PFSK-1 (cell line): Measurements from ENCODE around the gene MBD6.

Experiments
- FOXP2 ChIP-seq: optimal IDR thresholded peaks from 2 replicates; pipeline ENCODE3; 2011; ENCODE audit warnings: borderline replicate concordance, control low read depth, inconsistent platforms; ENCODE audit not compliant: insufficient read depth; ENCODE audit errors: extremely low read length, extremely low read depth
- POLR2AphosphoS5 ChIP-seq: IDR thresholded peaks from 2 replicates; pipeline ENCODE4 v1.6.1; 2012; ENCODE audit warnings: low read depth, mild to moderate bottlenecking, control low read depth, low read length, moderate library complexity
- SIN3A ChIP-seq: IDR thresholded peaks from 2 replicates; pipeline ENCODE4 v1.6.1; 2012; ENCODE audit warnings: mild to moderate bottlenecking, low read length, moderate library complexity, borderline replicate concordance; ENCODE audit not compliant: insufficient read depth
- TAF1 ChIP-seq: IDR thresholded peaks from 2 replicates; pipeline ENCODE4 v1.6.1; 2012; ENCODE audit warnings: low read length, control low read depth, borderline replicate concordance; ENCODE audit not compliant: insufficient read depth
- TF ChIP-seq, protein P1 (sequence below), 2 experiments: IDR thresholded peaks; 2 replicates each; pipeline versions ENCODE4 v1.6.1 to v1.8.0; 2011 to 2012; ENCODE audit warnings: low read depth in 2 of 2, low read length in 2 of 2, control low read depth in 1 of 2, inconsistent platforms in 1 of 2, mild to moderate bottlenecking in 1 of 2, moderate library complexity in 1 of 2; ENCODE audit not compliant: insufficient read depth in 1 of 2

Gene MBD6

DNA sequence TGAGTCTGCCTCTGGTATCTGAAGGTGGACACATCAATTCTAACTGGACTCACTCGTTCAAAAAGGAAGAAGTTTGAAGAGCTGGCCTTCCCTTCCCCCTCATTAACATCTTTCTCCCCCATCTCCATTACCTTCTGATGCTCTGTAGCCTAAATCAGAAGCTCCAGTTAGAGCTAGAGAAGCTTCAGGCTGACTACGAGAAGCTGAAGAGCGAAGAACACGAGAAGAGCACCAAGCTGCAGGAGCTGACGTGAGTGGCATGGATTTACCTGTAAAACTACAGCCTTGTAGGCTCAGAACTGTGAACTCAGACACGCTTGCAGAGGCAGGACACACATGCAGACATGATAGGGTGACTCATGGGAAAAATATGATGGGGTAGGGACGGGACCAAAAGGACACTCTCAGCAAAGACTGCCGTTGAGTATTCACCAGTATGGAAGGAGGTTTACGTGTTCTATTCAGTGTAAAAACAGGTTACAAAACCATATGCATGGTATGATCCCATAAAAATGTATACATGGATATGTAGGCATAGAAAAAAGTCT lies 54.1 kb downstream of the MBD6 start:
- TF ChIP-seq FOXP2 (no peak), TAF1 (no peak), SIN3A (no peak), POLR2AphosphoS5 (no peak)
- TF ChIP-seq, protein P1, sequence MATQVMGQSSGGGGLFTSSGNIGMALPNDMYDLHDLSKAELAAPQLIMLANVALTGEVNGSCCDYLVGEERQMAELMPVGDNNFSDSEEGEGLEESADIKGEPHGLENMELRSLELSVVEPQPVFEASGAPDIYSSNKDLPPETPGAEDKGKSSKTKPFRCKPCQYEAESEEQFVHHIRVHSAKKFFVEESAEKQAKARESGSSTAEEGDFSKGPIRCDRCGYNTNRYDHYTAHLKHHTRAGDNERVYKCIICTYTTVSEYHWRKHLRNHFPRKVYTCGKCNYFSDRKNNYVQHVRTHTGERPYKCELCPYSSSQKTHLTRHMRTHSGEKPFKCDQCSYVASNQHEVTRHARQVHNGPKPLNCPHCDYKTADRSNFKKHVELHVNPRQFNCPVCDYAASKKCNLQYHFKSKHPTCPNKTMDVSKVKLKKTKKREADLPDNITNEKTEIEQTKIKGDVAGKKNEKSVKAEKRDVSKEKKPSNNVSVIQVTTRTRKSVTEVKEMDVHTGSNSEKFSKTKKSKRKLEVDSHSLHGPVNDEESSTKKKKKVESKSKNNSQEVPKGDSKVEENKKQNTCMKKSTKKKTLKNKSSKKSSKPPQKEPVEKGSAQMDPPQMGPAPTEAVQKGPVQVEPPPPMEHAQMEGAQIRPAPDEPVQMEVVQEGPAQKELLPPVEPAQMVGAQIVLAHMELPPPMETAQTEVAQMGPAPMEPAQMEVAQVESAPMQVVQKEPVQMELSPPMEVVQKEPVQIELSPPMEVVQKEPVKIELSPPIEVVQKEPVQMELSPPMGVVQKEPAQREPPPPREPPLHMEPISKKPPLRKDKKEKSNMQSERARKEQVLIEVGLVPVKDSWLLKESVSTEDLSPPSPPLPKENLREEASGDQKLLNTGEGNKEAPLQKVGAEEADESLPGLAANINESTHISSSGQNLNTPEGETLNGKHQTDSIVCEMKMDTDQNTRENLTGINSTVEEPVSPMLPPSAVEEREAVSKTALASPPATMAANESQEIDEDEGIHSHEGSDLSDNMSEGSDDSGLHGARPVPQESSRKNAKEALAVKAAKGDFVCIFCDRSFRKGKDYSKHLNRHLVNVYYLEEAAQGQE (IDR thresholded peaks at IDR 0.05; ENCODE audit: insufficient read depth in 1 of 2, low read depth in 2 of 2, low read length in 2 of 2), result no peak

DNA sequence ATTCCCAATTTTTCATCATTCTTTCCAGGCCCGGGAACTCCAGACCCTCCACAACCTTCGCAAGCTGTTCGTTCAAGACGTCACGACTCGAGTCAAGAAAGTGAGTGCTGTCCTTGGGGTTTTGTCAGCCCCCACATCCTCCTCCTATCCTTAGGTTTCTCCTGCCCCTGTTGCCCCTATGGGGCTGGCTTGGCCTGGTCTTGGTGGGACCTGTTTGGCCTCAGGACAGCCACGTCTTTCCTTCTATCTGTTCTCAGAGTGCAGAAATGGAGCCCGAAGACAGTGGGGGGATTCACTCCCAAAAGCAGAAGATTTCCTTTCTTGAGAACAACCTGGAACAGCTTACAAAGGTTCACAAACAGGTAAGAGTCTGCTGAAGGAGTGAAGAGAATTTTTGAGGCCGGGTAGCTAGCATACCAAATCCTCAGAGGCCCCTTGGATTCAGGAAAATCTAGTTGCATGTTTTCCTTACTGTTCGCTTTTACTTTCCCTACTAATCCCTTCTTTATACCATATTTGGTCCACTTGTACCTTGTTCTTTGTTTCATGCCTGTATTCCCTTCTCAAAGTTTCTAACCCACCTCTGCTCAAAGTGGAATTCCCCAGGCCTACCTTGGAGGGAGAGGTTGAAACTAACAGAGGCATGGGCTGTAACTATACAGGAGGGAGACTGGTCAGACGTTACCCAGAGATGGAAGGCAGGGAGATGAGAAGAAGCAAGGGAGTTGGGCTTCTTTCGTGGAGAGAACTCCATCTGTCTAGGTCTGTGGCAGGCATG lies 55.5 kb downstream of the MBD6 start:
- TF ChIP-seq FOXP2, result no peak
- TF ChIP-seq, protein P1 (IDR thresholded peaks at IDR 0.05; ENCODE audit: insufficient read depth in 1 of 2, low read depth in 2 of 2, low read length in 2 of 2), result no peak
- no peak for TF ChIP-seq TAF1
- TF ChIP-seq POLR2AphosphoS5, result no peak
- no peak for TF ChIP-seq SIN3A

DNA sequence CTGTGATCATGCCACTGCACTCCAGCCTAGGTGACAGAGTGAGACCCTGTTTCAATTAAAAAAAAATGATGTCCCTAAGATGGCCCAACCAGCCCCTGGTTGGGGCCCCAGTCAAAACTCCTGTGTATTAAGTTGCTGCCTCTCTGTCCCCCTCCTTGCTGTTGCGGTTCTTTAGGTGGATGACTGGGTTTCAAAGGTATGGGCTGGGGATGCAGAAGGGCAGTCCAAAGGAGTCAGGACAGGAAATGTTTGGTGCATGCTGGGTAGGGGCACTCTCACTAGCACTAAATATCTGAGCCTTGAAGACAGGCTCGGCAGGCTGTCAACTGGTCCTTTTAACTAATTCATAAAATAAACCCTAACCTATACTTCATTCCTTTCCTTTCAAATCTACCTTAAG lies 56.4 kb downstream of the MBD6 start:
- TF ChIP-seq, protein P1 (IDR thresholded peaks at IDR 0.05; ENCODE audit: insufficient read depth in 1 of 2, low read depth in 2 of 2, low read length in 2 of 2), result no peak
- TF ChIP-seq FOXP2 (no peak), SIN3A (no peak), POLR2AphosphoS5 (no peak), TAF1 (no peak)
